Measurements from ENCODE around the gene TLR8.

Gene TLR8

DNA sequence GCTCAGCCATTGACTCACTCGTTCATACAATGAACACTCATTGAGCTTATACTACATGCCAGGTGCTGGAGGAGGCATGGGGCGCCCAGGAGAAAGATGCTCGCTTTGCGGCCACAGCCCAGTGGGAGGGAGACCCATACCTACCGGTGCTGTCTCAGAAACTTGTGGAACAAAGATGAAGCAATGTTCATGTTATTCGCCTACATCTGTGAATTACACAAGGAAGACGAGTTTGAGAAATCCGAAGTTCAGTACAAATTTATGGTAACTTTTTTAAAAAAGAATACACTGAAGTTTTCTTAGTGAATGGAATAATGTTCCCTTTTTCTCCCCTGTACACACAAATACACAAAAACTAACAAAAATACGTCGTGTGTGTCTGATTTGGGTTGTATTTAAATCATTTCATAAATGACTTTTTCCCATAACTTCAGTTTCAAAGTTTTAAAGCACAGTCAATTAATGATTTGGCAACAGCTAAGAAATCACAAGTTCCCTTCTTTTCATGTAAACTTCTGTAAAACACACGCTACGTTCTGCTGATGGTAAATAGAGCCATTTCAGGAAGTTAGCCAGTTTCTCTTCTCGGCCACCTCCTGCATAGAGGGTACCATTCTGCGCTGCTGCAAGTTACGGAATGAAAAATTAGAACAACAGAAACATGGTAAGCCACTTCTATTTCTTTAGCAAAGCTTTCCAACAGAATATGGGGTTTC is at the start of gene TLR8:
TLR8 (plus strand) TSS at position 575 of the 716 bp plus-strand sequence; CDS start at position 662, 87 bp downstream.
- Histone ChIP-seq H3K4me1 (ENCODE audit: low read depth, poor library complexity, severe bottlenecking) (peaks cover 6% of the 10 kb centered on the region), H3K27ac (no peak within 1 kb of the TSS), H3K9ac (no peak within 1 kb of the TSS), H4K20me1 (ENCODE audit: insufficient read depth) (no peaks in the 10 kb centered on the region), H3K4me3 (IDR thresholded peaks at IDR 0.05; ENCODE audit: insufficient read depth, low read depth, low read length) (no peak within 1 kb of the TSS), H2AFZ (ENCODE audit: low read depth) (no peak within 1 kb of the TSS), H3K27me3 (ENCODE audit: insufficient read depth, low read depth) (no peaks in the 10 kb centered on the region), H3K36me3 (ENCODE audit: insufficient read depth) (no peaks in the 10 kb centered on the region), H3K79me2 (ENCODE audit: insufficient read depth, low read depth) (no peaks in the 10 kb centered on the region), H3K4me2 (no peak within 1 kb of the TSS)
- TF ChIP-seq, protein P1, sequence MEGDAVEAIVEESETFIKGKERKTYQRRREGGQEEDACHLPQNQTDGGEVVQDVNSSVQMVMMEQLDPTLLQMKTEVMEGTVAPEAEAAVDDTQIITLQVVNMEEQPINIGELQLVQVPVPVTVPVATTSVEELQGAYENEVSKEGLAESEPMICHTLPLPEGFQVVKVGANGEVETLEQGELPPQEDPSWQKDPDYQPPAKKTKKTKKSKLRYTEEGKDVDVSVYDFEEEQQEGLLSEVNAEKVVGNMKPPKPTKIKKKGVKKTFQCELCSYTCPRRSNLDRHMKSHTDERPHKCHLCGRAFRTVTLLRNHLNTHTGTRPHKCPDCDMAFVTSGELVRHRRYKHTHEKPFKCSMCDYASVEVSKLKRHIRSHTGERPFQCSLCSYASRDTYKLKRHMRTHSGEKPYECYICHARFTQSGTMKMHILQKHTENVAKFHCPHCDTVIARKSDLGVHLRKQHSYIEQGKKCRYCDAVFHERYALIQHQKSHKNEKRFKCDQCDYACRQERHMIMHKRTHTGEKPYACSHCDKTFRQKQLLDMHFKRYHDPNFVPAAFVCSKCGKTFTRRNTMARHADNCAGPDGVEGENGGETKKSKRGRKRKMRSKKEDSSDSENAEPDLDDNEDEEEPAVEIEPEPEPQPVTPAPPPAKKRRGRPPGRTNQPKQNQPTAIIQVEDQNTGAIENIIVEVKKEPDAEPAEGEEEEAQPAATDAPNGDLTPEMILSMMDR (conservative IDR thresholded peaks at IDR 0.05; ENCODE audit: low read depth, low read length), result no peak

DNA sequence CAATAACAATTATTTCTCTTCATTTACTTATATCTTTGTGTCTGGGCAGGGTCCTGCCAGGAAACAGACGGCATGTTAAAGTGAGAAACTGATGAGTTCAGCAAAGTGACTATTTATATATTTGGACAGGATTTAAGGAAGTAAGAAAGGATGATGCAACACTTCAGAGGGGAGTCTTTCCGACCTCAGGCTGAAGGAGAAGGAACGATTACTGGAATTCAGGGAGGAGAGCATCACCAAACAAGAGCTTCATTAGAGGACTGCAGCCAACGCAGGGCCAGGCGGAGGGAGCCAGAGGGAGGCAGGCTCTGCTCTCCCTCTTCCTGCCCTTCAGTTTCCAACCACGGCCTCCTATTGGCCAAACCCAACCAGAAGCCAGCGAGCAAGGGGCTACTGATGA is 41.1 kb upstream of the TLR8 start:
- H3K36me3 ChIP-seq (ENCODE audit: insufficient read depth), result no peaks in the 10 kb centered on the region
- TF ChIP-seq, protein P1 (conservative IDR thresholded peaks at IDR 0.05; ENCODE audit: low read depth, low read length), result no peak
- no peaks in the 10 kb centered on the region for H3K79me2 ChIP-seq (ENCODE audit: insufficient read depth, low read depth)
- no peak overlapping the region for H2AFZ ChIP-seq (ENCODE audit: low read depth)
- H3K9ac ChIP-seq, result no peak overlapping the region
- no peak overlapping the region for H3K4me3 ChIP-seq (IDR thresholded peaks at IDR 0.05; ENCODE audit: insufficient read depth, low read depth, low read length)
- H3K27me3 ChIP-seq (ENCODE audit: insufficient read depth, low read depth), result no peaks in the 10 kb centered on the region
- H4K20me1 ChIP-seq (ENCODE audit: insufficient read depth), result no peaks in the 10 kb centered on the region
- peak overlapping the region; percentile 17; the same call in 1 of the 2 replicates for H3K4me2 ChIP-seq
- peaks cover 62% of the 10 kb centered on the region for H3K4me1 ChIP-seq (ENCODE audit: low read depth, poor library complexity, severe bottlenecking)
- H3K27ac ChIP-seq, result no peak overlapping the region

DNA sequence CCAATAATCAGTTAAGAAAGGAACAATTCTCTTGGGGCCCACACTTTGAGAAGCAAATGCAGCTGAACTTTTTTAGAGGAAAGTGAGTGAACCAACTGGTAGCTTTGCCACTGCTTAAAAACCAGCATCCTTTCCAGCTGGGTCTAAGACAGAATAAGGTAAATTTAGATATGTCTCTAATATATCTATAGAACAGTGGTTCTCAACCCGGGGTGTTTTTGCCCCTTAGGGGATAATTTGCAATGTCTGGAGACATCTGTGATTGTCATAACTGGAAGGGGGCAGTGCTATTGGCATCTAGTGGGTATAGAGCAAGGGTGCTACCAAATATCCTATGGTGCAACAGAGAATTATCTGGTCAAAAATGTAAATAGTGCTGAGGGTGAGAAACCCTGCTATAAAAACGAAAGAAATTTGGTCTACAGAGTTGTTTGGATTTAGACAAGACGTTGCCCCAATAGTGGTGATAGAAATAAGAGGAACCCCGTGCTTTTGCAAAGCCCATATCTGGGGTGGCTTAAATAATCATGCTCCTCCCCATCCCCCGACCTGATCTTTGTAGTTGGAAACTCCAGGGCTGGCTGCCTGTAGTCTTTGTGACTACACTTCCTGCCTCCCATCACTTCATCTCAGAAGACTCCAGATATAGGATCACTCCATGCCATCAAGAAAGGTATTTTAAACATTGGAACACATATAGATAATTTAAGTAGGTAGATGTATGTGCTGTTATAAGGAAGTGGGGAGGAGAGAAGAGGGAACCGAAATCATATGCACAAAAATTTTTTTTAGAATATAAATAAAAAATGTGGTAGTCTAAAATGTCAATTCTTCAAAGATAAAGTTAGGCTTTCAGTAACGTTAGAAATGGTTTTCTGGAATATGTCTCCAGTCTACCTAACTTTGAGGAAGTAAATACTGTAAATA is 39.7 kb upstream of the TLR8 start, which contains the start of gene TLR7:
TLR7 (plus strand) TSS at position 622 of the 927 bp plus-strand sequence. CDS start 507 bp downstream, outside the sequence.
- Histone ChIP-seq H4K20me1 (ENCODE audit: insufficient read depth) (no peaks in the 10 kb centered on the region), H3K79me2 (ENCODE audit: insufficient read depth, low read depth) (no peaks in the 10 kb centered on the region), H2AFZ (ENCODE audit: low read depth) (0 out of 2 replicates have a peak within 1 kb of the TSS, but pooled peaks have one; percentile 38), H3K27ac (peak within 1 kb of the TSS; percentile 86), H3K4me3 (IDR thresholded peaks at IDR 0.05; ENCODE audit: insufficient read depth, low read depth, low read length) (no peak within 1 kb of the TSS), H3K36me3 (ENCODE audit: insufficient read depth) (no peaks in the 10 kb centered on the region), H3K4me1 (ENCODE audit: low read depth, poor library complexity, severe bottlenecking) (peaks cover 73% of the 10 kb centered on the region), H3K4me2 (peak within 1 kb of the TSS; percentile 94), H3K27me3 (ENCODE audit: insufficient read depth, low read depth) (no peaks in the 10 kb centered on the region), H3K9ac (peak within 1 kb of the TSS; percentile 25; the same call in 1 of the 2 replicates)
- TF ChIP-seq, protein P1 (conservative IDR thresholded peaks at IDR 0.05; ENCODE audit: low read depth, low read length), result no peak

DNA sequence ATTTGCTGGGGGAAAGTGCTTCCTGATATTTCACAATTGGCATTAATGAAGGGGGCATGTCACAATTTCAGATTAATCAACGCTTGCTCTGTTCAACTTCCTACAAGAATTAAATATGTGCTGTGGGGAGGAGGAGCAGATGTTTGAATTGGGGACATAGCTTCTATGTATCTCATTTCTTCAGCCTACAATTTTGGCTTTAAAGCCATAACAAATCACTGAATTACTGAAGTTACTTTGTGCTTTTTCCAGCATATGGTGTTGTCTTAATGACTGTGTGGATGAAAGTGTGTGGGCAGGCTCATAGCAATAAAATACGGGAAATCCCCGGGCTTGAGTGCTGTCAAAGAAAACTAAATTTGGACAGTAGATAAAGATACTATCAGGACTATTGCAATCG is 38.7 kb upstream of the TLR8 start:
- H3K9ac ChIP-seq, result peak overlapping the region; percentile 25; the same call in 1 of the 2 replicates
- no peak overlapping the region for H3K4me3 ChIP-seq (IDR thresholded peaks at IDR 0.05; ENCODE audit: insufficient read depth, low read depth, low read length)
- H2AFZ ChIP-seq (ENCODE audit: low read depth), result 0 out of 2 replicates have a peak overlapping the region, but pooled peaks have one; percentile 38
- TF ChIP-seq, protein P1 (conservative IDR thresholded peaks at IDR 0.05; ENCODE audit: low read depth, low read length), result no peak
- H3K36me3 ChIP-seq (ENCODE audit: insufficient read depth), result no peaks in the 10 kb centered on the region
- H3K4me1 ChIP-seq (ENCODE audit: low read depth, poor library complexity, severe bottlenecking), result peaks cover 73% of the 10 kb centered on the region
- no peaks in the 10 kb centered on the region for H3K27me3 ChIP-seq (ENCODE audit: insufficient read depth, low read depth)
- H3K27ac ChIP-seq, result peak overlapping the region; percentile 86
- H3K79me2 ChIP-seq (ENCODE audit: insufficient read depth, low read depth), result no peaks in the 10 kb centered on the region
- H4K20me1 ChIP-seq (ENCODE audit: insufficient read depth), result no peaks in the 10 kb centered on the region
- H3K4me2 ChIP-seq, result peak overlapping the region; percentile 94
